Activated T-helper 1 cell treated with Interleukin-2 at 50 U/mL for 16 hours (primary cell): ENCODE results near the gene SP7.
"Not testable (repeated sequence)": the region's sequence is repeated elsewhere in the genome, so short reads cannot be mapped to it uniquely, and the experiment has no call there.

ENCODE experiments used
- DNase-seq: peaks from one replicate; pipeline ENCODE4 v3.0.0-alpha.2; 2020; ENCODE audit warnings: low read depth

The SP7 gene

GRCh38 chr12:53336181-53336681, at the start of gene SP7:
Gene SP7, minus strand, starts transcription at chr12:53336354. Its CDS starts 708 bp downstream, at chr12:53335646.
- no peak for DNase-seq

- DNase-seq = no peak
Observed at GRCh38 chr12:53383258-53383657, 47.1 kb upstream of the SP7 start.

GRCh38 chr12:53381731-53382630, 45.8 kb upstream of the SP7 start:
- DNase-seq = no peak

- no peak for DNase-seq
Observed at GRCh38 chr12:53380794-53381730, 44.9 kb upstream of the SP7 start.

DNA sequence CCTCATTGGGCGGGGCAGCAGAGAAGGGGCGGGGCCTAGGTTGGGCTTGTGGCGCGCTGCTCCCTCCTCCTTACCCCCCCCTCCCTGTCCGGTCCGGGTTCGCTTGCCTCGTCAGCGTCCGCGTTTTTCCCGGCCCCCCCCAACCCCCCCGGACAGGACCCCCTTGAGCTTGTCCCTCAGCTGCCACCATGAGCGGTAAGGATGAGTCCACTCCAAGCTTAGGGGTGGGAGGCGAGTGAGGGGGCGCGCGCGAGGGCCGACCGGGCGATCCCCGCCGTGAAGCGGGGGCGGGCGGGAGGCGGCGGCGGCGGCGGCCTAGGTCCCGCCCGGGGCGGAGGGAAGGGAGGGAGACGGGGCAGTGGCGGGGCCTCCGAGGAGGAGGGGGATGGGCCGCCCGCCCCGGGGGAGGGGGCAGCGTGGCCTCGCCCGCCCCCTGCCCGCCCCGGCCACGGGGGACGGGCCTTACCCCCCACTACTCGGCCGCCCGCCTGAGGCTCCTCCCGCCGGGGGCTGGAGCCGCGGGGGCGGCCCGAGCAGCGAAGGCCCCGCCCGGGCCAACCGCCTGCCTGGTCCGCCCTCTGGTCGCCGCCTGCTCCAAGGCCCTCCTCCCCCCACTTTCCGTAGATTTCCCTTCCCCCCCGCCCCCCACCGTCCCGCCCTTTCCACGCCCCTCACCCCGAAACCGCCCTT, 44.1 kb upstream of the SP7 start, which contains the start of gene SP1:
TSS of gene SP1 (plus strand) at position 73 of the 690 bp plus-strand sequence. CDS start at position 189, 116 bp downstream.
- DNase-seq = peak; percentile 97

DNA sequence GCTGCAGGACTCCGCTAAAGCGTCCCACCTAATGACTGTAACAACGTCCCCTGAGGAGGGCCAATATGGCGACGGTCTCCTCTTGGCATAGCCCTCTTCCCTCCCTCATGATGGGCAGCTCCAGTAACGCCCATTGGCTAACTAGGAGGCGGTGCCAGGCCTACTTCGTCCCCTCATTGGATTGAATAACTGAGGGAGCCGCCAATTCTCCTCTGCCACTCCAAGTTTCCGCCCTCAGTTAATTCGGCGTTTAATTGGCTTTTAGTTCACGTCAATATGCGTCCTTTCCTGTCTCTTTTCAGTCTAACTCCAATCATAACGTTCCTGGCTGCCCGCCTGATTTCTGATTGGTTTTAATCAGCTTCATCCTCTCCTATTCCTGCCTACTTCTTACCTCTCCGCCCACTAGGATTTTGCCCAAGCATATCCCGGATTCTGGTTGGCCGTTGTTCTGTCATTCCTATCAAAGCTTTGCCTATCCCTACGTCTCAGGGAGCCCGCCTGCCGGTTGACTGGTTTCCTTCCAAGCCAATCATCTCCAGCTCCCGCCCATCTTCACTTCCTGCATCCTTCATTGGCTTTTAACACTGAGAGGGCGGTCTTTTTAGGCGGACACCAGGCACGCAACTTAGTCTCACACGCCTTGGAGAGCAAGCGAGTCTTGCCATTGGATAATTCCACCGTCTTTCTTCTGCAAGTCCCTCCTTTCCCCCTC, 43.4 kb upstream of the SP7 start:
- DNase-seq = peak; percentile 87

- DNase-seq = no peak
Observed at GRCh38 chr12:53378724-53379388, 42.7 kb upstream of the SP7 start.

DNA sequence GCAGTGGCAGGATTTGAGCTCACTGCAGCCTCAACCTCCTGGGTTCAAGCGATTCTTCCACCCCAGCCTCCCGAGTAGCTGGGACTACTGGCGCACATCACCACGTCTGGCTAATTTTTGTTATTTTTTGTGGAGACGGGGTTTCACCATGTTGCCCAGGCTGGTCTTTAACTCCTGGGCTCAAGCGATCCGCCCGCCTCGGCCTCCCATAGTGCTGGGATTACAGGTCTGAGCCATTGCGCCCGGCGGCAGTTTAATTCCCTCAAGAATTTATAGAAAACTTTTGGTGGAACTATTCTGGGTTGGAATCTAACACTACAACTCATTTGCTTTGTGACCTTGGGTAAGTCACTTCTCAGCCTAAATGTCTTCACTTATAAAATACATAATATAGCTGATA, 42.1 kb upstream of the SP7 start:
- no peak for DNase-seq

- DNase-seq = no peak
Observed at GRCh38 chr12:53376747-53377146, 40.6 kb upstream of the SP7 start.

DNA sequence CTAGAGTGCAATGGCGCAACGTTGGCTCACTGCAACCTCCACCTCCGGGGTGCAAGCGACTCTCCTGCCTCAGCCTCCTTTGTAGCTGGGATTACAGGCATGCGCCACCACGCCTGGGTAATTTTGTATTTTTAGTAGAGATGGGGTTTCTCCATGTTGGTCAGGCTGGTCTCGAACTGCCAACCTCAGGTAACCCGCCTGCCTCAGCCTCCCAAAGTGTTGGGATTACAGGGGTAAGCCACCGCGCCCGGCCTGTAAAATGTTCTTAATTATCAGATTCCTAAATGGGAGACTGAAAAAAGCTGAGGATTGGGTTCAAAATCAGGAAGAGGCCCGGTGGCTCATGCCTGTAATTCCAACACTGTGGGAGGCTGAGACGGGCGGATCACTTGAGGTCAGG, 38.1 kb upstream of the SP7 start:
- not testable (repeated sequence) for DNase-seq

DNA sequence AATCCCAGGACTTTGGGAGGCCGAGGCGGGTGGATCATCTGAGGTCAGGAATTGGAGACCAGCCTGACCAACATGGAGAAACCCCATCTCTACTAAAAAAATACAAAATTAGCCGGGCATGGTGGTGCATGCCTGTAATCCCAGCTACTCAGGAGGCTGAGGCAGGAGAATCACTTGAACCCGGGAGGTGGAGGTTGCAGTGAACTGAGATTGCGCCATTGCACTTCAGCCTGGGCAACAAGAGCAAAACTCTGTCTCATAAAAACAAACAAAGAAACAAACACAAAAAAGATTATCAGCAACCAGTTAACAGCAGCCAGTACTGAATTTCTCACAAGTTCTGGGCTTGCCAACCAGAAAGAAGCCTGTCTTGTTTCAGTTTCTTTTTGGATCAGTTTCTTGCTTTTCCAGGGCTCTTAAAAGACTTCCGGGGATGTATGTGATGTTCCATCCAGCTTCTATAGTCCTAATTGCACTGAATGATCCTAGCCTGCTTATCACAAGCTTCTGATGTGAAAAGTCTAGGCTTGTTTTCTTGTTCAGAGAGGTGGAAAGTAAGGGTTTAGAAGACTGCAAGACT, 37.5 kb upstream of the SP7 start:
- DNase-seq = not testable (repeated sequence)

DNA sequence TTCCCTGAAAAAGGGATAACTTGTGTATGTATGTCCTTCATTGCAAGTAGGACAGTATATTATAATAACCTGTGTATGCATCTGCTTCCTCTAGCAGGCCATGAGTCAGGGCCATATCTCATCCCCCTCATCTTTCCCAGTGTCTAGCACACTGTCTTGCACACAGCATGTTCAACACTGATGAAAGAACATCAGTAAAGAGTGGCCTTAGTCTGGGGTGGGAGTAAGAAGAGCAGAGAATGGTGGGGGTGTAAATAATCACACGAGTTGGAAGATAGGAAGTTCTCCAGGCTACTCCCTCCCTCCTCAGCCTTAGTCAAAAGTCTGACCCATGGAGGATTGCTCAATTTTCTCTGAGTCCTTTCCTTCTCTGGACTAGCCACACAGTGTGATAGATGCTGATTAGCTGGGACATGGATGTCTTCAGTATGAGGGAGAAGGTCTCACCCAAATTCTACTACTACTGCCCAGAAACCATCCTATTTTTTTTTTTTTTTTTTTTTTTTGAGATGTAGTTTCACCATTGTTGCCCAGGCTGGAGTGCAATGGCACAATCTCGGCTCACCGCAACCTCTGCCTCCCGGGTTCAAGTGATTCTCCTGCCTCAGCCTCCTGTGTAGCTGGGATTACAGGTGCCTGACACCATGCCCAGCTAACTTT, 29.2 kb upstream of the SP7 start:
- no peak for DNase-seq

DNA sequence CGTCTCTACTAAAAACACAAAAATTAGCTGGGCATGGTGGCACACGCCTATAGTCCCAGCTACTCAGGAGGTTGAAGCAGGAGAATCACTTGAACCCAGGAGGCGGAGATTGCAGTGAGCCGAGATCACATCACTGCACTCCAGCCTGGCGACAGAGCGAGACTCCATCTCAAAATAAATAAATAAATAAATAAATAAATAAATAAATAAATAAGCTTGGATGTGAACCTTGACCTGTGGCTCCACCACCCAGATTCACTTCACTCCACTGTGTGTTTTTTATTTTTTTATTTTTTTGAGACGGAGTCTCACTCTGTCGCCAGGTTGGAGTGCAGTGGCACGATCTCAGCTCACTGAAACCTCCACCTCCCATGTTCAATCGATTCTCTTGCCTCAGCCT, 25.5 kb upstream of the SP7 start:
- DNase-seq = not testable (repeated sequence)

DNA sequence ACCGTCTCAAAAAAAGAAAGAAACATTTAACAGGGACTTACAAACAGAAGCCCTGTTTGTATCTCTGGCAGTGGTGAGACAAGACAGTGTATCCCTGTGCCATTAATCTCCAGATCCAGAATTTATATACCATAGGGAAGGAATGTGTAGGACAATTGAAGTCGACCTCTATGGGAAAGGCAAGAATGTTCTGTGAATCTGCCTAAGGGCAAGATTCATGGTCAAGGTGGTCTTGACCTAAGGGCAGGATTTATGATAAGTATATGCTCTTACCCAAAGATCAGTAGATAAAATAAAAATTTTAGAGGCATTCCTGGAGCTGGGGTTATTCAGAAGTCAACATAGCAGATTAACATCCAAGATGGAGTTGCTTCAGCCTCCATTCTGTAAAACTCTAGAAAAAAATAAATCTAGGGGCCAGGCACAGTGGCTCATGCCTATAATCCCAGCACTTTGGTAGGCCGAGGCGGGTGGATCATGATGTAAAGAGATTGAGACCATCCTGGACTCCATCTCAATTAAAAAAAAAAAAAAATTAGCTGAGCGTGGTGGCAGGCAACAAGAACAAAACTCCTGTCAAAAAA, 22.8 kb upstream of the SP7 start:
- no peak for DNase-seq

GRCh38 chr12:53355121-53355520, 19.0 kb upstream of the SP7 start:
- no peak for DNase-seq

DNA sequence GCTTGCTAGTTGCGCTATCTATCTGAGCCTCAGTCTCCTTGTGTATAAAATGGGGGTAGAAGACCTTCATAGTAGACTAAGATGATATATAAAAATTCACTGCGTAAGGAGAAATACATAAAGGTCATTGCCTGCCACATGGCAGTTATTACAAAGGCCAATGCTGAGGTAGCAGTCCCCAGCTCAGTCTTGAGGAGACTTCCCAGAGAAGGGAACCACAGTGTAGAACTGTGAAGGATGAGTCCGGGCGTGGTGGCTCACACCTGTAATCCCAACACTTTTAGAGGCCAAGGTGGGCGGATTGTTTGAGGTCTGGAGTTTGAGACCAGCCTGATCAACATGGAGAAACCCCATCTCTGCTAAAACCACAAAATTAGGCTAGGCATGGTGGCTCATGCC, 17.1 kb upstream of the SP7 start:
- DNase-seq = no peak

DNA sequence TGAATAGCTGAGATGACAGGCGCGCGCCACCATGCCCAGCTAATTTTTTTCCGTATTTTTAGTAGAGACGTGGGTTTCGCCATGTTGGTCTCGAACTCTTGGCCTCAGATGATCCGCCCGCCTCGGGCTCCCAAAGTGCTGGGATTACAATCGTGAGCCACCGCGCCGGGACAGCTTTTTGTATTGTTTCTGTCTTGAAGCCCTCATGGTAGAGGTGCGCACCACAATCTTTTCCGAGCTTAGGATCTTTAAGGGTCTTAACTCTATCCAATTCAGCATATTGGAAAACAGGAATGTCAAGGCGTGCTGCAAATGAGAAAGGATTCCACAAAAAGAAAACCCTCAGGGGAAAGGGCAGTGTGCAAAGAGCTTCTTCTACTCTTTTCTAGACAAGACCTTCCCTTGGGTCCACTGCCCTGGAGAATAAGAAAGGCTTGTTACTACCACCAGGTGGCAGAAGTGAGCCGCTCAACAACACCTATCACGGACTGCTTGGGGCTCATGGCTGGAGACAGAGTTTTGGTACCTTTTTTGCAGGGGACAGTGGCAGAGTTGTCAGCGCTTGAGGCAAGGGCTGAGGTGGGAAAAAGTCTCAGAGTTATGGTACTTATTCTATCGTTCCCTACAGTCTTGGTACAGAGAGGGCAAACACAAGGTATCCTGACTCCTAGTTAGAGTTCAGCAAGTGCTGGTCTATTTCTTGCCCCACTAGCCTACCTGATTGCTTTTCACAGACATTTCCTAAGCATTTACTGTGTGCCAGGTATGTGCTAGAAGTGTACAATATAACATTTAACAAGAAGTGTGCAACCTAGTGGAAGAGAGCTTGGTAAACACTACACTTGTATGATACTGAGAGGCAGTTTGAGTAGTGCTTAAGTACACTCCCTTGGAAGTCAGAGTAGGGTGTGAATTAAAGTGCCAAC, 16.4 kb upstream of the SP7 start:
- peak; percentile 63 for DNase-seq

DNA sequence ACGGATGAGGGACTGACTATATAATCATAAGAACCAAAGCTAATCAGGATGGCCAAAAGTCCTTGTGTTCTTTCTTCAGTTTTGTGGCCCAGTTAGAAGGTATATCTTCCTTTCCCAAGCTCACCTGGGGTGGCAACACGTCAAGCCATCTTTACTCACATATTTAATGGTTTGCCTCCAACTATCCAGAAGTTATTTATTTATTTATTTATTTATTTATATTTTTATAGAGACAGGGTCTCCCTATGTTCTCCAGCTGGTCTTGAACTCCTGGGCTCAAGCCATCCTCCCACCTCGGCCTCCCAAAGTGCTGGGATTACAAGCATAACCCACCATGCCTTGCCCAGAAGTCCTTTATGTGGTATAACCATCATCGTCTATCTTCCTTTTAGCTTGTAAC, 11.8 kb upstream of the SP7 start:
- no peak for DNase-seq
